Stomach smooth muscle (tissue), 2 donors: Measurements from ENCODE around the gene USP6.
"Not testable (repeated sequence)": the region's sequence is repeated elsewhere in the genome, so short reads cannot be mapped to it uniquely, and the experiment has no call there.

Experiments used
- H3K27ac ChIP-seq: one replicate; pipeline ENCODE4 v1.7.0; 2013; ENCODE audit warnings: mild to moderate bottlenecking, low read length, inconsistent platforms
- H3K27me3 ChIP-seq, 2 donors: one replicate each; pipeline ENCODE4 v1.7.0; 2013; ENCODE audit warnings: low read length in 2 of 2; ENCODE audit not compliant: insufficient read depth in 2 of 2, control insufficient read depth in 1 of 2
- H3K36me3 ChIP-seq, 2 donors: one replicate each; pipeline ENCODE4 v1.7.0; 2013; ENCODE audit warnings: low read length in 2 of 2; ENCODE audit not compliant: control insufficient read depth in 2 of 2, insufficient read depth in 2 of 2
- H3K4me1 ChIP-seq: one replicate; pipeline ENCODE4 v1.7.0; 2013; ENCODE audit warnings: low read length; ENCODE audit not compliant: control insufficient read depth, insufficient read depth
- H3K4me3 ChIP-seq, 2 donors: one replicate each; pipeline ENCODE4 v1.7.0; 2013; ENCODE audit warnings: low read length in 2 of 2
- H3K9ac ChIP-seq, 2 donors: one replicate each; pipeline ENCODE4 v1.7.0; 2013; ENCODE audit warnings: low read length in 2 of 2, mild to moderate bottlenecking in 1 of 2
- H3K9me3 ChIP-seq, 2 donors: one replicate each; pipeline ENCODE4 v1.7.0; 2013; ENCODE audit warnings: low read length in 2 of 2; ENCODE audit not compliant: control insufficient read depth in 2 of 2
- donor health status: healthy.
- donor health status: Pancreatic carcinoma.

The USP6 gene

DNA sequence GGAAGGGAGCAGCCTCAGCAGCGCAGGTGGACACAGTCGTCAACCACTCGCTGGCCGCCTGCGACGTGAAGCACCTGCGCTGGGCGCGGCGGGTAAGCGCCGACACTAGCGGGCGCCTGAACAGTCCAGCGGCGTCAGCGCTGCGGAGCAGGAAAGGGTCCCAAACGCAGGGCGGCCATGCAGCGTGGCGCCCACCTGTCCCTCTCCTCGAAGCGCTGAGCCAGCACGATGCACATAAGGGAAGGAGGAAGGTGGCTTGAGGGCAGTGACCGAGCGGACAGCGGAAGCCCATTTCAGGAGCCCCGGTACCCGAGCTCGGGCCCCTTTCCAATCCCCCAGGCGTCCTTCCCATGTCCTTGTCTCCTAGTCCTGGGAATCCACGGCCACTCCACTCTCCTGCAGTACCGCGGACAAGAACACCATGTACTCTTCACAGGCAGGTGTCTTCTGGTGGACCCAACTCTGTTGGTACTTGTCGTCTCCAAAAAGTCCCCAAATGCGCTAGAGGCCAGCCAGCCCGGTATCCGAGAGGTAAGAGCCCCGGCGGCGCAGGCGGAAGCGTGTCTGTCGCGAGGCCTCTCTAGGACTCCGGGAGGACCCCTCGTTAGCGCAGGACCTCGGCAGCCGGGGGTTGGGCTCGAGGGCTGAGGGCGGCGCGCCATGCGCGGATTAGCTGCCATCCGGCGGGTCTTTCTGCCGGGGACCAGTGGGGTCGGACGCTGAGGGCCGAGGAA lies 18.6 kb upstream of the USP6 start:
- peak overlapping the region; percentile 55 for H3K27ac ChIP-seq
- peaks cover 7 to 9% of the 10 kb centered on the region in 2 donors for H3K36me3 ChIP-seq
- H3K4me3 ChIP-seq = peak overlapping the region; percentile 80 to 85
- no peaks in the 10 kb centered on the region for H3K27me3 ChIP-seq
- peak overlapping the region; percentile 68 to 76 for H3K9ac ChIP-seq
- peaks cover 26 to 38% of the 10 kb centered on the region in 2 donors for H3K9me3 ChIP-seq
- peaks cover 3% of the 10 kb centered on the region for H3K4me1 ChIP-seq

DNA sequence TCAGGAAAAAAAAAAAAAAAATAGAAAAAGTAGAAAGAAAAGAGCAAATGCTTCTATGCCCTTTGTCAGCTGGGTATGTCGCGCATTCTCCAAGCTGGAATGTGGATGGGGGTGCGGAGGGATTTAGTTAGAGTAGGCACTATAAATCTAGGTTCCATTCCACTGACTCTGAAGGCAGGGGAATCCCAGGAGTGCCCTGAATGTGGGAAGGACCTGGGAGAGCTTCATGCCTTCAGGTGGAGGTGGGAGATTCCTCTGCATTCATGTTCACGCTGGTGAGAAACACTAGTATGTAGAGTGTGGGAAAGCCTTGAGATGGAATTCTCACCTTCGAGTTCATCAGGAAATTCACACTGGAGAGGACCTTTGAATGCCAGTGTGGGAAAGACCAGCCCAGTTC lies 16.6 kb upstream of the USP6 start:
- no peak overlapping the region for H3K27ac ChIP-seq
- peaks cover 3% of the 10 kb centered on the region for H3K4me1 ChIP-seq
- H3K4me3 ChIP-seq = no peak overlapping the region
- no peaks in the 10 kb centered on the region for H3K27me3 ChIP-seq
- H3K9ac ChIP-seq = no peak overlapping the region
- peaks cover 0 to 4% of the 10 kb centered on the region in 2 donors for H3K36me3 ChIP-seq
- peaks cover 9 to 18% of the 10 kb centered on the region in 2 donors for H3K9me3 ChIP-seq

DNA sequence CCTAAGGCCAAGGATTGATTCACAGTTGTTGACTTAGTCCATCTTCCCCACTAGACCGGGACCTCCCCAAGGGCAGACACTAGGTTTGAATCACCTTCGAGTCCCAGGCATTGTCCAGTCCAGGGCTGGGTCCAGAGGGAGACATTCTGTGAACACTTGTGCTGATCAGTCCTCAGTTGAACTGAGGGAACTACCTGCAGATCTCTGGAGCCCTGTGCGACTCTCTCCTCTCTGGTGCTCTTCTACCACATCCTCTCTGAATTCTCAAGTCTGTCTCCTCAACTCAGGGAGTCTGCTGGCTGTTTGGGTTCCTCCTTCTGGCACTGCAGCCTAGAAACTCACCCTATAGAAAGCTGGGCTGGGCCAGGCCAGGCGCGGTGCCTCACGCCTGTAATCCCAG lies 15.0 kb upstream of the USP6 start:
- no peak overlapping the region for H3K9ac ChIP-seq
- H3K27ac ChIP-seq = no peak overlapping the region
- no peaks in the 10 kb centered on the region for H3K27me3 ChIP-seq
- H3K4me1 ChIP-seq = peaks cover 3% of the 10 kb centered on the region
- no peak overlapping the region for H3K4me3 ChIP-seq
- H3K36me3 ChIP-seq = peaks cover 0 to 5% of the 10 kb centered on the region in 2 donors
- H3K9me3 ChIP-seq = peaks cover under 1 to 5% of the 10 kb centered on the region in 2 donors

DNA sequence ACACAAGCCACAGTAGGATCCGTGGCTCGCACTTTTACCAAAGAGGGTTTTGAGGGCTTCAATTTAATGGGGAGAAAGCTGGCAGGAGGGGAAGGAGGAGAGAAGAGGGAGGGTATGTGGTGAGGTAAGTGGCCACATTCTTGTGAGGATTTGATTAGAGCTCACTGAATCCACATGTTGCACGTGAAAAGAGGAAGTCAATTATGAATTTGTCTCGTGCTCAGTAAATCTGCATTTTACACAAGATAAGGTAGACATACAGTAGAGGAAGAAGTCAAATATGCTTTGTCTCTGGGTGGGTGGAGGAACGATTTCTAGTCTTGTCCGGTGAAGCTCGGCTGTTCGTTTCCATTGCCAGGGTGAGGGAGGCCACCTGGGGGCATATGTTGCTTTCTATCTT lies 5.0 kb upstream of the USP6 start:
- Histone ChIP-seq H3K9ac (peak overlapping the region; percentile 76 to 82), H3K36me3 (peaks cover 12 to 24% of the 10 kb centered on the region in 2 donors), H3K27ac (no peak overlapping the region), H3K4me3 (peak overlapping the region; percentile 95 to 96), H3K27me3 (peaks cover 6% of the 10 kb centered on the region in 2 donors), H3K4me1 (peaks cover 10% of the 10 kb centered on the region), H3K9me3 (no peaks in the 10 kb centered on the region)

DNA sequence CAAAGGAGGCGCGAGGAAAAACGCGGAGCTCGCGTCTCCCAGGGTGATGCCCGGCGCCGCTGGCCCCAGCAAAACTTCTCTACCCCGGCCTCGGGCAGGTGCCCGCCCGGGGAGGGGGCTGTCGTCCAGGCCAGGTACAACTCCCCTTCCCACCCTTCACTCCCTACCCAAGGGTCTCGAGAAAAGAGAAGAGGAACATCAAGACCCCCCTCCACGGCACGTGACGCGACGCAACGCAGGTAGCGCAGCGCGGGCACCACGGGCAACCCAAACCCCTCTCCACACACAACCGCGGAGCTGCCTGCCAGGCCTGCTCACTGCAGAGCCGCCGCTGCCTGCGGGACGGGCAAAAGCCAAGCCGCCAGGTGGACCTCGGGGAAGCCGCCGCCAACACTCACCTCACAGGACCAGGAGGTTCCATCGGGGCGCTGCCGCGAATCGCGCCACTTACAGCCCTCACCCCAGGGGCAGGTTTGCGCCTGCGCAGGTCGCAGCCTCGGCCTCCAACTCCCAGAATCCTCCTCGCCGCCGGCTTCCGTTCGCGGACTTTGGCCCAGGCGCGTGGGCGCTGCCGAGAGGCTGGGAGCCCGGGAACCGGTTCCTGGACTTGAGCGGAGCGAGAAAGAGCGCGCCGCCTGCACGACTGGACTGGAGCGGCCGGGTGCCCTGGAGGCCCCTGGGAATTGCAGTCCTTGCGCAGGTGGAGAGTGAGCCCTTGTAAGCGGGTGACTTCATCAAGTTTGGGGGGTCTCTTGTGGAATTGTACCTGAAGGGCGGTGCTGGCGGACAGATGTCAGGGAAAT lies 4.2 kb upstream of the USP6 start, which contains the start of gene ZNF232:
TSS of gene ZNF232 (minus strand) at position 477 of the 803 bp plus-strand sequence. CDS start at position 421, 56 bp downstream.
- Histone ChIP-seq H3K9me3 (no peaks in the 10 kb centered on the region), H3K27me3 (peaks cover 11% of the 10 kb centered on the region in 2 donors), H3K4me1 (peaks cover 11% of the 10 kb centered on the region), H3K9ac (peak within 1 kb of the TSS; percentile 76 to 87), H3K27ac (peak within 1 kb of the TSS; percentile 74), H3K36me3 (peaks cover 9 to 18% of the 10 kb centered on the region in 2 donors), H3K4me3 (peak within 1 kb of the TSS; percentile 95 to 96)

DNA sequence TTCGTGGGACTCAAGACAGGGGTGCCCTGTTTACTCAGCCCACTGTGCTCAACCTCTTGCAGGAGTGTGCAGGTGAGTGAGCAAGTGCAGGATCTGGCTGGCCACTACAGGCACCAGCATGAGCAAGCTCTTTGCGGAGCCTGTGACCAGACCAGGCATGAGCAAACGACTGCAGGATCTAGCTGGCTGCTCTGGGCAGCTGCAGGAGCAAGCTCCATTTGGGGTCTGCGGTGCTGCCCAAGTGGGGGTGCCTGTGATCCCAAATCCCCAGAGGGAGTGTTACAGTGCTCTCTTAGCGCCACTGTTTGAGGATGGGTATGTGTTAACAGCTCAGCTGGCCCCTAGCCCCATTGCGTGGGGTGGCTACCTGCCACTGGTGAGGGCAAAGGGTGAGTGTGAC lies 2.4 kb downstream of the USP6 start:
- no peak overlapping the region for H3K27ac ChIP-seq
- H3K9me3 ChIP-seq = no peaks in the 10 kb centered on the region
- H3K4me1 ChIP-seq = peaks cover 8% of the 10 kb centered on the region
- H3K27me3 ChIP-seq = peaks cover 11 to 23% of the 10 kb centered on the region in 2 donors
- H3K36me3 ChIP-seq = peaks cover 0 to 5% of the 10 kb centered on the region in 2 donors
- no peak overlapping the region for H3K9ac ChIP-seq
- no peak overlapping the region for H3K4me3 ChIP-seq

DNA sequence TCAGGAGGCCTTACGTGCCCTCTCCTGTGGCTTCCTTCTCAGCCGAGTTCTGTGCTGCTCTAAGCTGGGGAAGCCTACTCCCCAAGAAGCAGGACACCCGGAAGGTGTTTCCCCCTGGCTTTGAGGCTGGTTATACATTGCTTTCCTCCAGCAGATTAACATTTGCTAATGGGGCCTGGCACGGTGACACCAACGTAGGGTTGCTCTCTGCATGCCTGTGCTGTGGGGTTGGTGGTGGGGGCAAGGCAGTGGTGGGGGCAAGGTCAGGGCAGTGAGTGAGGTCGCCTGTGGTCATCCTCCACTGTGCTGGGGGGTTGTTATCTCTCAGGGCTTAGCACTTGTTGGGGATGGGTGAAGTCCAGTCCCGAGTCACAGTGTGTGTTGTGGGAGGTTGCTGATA lies 4.2 kb downstream of the USP6 start:
- peaks cover 11% of the 10 kb centered on the region for H3K4me1 ChIP-seq
- H3K27ac ChIP-seq = no peak overlapping the region

DNA sequence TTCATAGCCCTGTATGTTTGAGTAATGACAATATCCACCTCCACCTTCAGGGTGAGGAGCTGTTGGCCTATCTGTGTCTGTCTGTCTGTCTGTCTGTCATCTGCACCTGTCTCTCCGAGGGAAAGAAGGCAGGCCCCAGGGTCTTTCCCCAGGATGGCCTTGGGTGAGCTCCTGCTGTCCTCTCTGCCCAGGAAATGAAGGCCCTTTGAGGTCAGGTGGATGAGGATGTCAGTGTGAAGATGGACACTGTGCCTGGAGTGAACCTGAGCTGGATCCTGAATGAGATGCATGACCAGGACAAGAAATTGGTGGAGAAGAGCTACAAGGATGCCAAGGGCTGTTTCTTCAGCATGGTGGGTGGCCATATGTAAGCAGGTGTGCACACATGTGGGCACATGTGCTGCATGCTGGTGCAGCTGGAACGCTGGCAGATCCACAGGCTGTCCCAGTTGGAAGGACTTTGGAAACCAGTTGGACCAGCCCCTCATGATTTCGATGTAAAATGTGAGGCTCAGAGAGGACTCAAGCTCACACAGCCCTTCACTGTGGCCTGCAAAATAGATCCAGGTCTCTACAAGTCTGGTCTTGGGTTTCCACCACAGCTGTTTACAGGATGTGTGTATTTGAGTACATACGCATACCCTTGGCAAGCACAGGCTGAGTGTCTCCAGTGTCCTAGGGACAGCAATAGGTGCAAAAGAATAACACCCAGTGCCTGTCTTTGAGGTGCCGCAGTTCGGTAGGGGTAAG lies 4.8 kb downstream of the USP6 start:
- H3K27ac ChIP-seq, H3K4me3 ChIP-seq, H3K9ac ChIP-seq, H3K36me3 ChIP-seq, H3K9me3 ChIP-seq: not testable (repeated sequence)
- peaks cover 11% of the 10 kb centered on the region for H3K4me1 ChIP-seq
- peaks cover 12 to 28% of the 10 kb centered on the region in 2 donors for H3K27me3 ChIP-seq

More for the DNA sequence above, 4.2 kb downstream of the USP6 start:
- Histone ChIP-seq H3K9ac (no peak overlapping the region), H3K9me3 (no peaks in the 10 kb centered on the region), H3K27me3 (peaks cover 15 to 30% of the 10 kb centered on the region in 2 donors), H3K4me3 (no peak overlapping the region), H3K36me3 (no peaks in the 10 kb centered on the region)

DNA sequence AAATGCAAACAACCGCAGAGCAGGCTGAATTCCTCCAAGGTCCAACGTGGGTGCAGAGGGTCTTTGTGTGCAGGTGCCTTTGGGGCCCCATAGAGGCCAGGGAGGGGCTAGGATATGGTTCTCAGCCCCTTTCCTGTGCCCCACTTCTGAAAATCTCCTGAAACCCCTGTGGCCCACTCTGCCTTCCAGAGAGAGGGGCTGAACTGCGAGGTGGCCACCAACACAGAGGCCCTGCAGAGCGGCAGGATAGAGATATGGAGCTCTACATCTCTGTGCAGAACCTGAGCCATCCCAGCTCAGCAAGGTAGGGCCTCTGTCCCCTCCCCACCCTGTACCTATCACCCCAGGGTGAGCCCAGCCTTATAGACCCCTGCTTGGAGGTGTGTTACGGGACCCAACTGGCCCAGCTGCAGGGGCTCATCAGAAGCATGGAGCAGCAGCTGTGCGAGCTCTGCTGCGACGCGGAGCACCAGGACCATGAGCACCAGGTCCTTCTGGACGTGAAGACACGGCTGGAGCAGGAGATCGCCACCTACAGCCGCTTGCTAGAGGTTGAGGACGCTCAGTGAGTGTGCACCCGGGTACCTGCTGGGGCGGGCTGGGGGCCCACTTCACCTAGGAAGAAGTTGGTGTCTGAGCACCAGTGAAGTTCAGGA lies 5.5 kb downstream of the USP6 start:
- no peak overlapping the region for H3K27ac ChIP-seq
- no peak overlapping the region for H3K4me3 ChIP-seq
- H3K4me1 ChIP-seq = peaks cover 9% of the 10 kb centered on the region
- H3K9me3 ChIP-seq = no peaks in the 10 kb centered on the region
- H3K36me3 ChIP-seq = no peaks in the 10 kb centered on the region
- H3K27me3 ChIP-seq = peaks cover 6 to 24% of the 10 kb centered on the region in 2 donors
- no peak overlapping the region for H3K9ac ChIP-seq

DNA sequence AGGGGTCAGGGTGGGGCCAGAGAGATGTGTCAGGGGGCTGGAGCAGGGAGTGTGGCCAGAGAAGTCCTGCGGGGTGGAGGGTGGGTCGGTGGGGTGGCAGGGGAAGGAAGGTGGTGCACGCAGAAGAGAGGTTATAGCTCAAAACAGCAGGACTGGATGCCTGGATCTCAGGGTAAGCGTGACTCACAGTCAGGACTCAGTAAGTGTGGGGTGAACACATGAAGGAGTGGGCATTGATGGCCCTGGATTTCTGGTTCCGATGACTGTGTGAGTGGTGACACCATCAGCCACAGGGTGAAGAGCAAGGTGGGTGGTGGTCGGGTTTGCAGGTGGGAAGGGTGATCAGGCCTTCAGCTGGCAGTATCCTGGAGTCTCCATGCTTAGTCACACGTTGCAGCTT lies 6.2 kb downstream of the USP6 start:
- H3K36me3 ChIP-seq, H3K27ac ChIP-seq, H3K4me1 ChIP-seq, H3K9ac ChIP-seq, H3K9me3 ChIP-seq: not testable (repeated sequence)
- Histone ChIP-seq H3K27me3 (peaks cover 4 to 18% of the 10 kb centered on the region in 2 donors), H3K4me3 (peak overlapping the region in 1 of 2 donors; percentile 72)
